Measurements from ENCODE around the gene ARCN1.
A peak's percentile ranks its signal among the peaks of the same experiment; 100 is the strongest.
"Not testable (repeated sequence)": the region's sequence is repeated elsewhere in the genome, so short reads cannot be mapped to it uniquely, and the experiment has no call there.

Gene ARCN1

DNA sequence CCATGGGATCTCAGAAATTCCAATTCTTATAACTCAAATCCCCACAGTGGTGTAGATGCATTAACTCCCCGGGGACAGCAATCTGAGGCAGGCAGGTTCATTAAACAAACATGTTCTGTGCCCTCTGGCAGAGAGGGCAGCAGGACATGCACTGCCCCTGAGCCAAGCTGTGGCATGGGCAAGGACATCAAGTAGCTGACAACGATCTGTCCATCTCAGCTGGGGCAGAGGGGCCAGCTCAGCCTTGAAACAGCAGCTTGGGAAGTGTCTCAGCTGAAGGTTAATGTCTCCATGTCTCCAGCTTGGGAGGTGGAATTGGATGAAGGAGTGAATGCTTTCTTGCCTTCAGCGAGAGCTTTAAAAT lies 27.6 kb upstream of the ARCN1 start:
- DNase-seq = no peak

DNA sequence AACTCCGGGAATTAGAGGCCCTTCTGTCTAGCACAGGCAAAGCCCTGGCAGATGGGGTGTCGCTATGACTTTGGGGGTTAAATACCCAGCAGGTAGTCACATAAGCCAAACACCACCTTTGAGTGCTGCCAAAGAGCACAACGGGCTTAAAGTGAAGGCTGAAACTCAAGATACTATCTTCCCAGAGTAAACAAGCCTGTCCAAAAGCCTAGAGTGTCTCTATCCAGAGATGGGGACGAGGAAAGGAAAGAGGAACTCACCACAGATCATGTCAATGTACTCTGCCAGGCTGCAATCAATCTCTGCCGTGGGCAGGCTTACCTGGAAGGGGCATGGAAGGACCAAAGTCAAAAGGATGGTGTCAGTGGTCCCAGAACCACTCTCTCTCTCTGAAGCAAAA lies 26.7 kb upstream of the ARCN1 start:
- DNase-seq = no peak

DNA sequence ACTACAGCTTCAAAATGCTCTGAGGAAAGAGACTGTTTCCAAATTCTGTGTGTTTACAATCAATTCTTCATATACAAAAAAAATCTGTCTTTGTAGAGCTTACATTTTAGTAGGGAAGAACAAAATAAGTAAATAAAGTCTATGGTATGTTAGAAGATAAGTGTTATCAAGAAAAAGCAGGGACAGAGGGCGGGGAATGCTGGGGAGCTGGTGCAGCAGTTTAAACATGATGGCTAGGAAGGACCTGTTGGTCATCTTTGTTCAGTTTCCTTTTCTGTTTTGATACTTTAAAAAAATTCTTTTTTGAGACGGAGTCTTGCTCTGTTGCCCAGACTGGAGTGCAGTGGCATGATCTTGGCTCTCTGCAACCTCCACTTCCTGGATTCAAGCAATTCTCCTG lies 25.1 kb upstream of the ARCN1 start:
- DNase-seq = no peak

GRCh38 chr11:118552341-118552740 lies 19.9 kb upstream of the ARCN1 start:
- DNase-seq = no peak

- no peak for DNase-seq
These were observed 11.4 kb upstream of the ARCN1 start for GRCh38 chr11:118560806-118561205.

GRCh38 chr11:118565051-118565450 lies 7.2 kb upstream of the ARCN1 start:
- DNase-seq = no peak

- no peak for DNase-seq
These were observed 2.5 kb upstream of the ARCN1 start for GRCh38 chr11:118569670-118570069.

GRCh38 chr11:118570787-118571186 lies 1.4 kb upstream of the ARCN1 start:
- no peak for DNase-seq

GRCh38 chr11:118571701-118572060 lies 528 bp upstream of the ARCN1 start:
- not testable (repeated sequence) for DNase-seq

DNA sequence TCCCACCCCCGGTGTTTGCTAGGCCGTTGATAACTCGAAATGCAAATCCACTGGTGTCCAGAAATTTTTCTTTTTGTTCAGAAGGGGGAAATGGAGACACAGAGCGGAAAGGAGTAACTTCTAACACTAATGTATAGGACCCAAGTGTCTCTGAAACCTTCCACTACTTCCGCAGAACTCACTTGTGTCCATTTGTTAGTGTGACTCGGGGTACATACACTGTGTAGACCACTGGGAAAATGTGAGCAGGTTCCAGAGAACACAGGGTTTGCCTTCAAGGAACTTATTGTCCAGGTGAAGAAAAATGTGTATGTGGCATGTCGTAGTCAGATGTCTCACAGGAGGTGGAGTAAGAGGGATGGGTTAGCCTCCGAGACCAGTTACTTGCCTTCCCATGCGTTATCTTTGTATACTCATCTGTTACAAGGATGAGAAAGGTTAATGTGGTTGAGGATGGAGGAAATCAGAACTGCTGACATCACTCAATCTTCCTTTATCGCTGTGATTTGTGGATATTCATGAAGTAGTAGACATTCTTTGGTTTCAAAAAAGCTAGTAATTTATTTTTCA lies 857 bp downstream of the ARCN1 start:
- peak; percentile 72 for DNase-seq

GRCh38 chr11:118574636-118575035 lies 2.4 kb downstream of the ARCN1 start:
- no peak for DNase-seq

- not testable (repeated sequence) for DNase-seq
These were observed 5.8 kb downstream of the ARCN1 start for GRCh38 chr11:118577995-118578394.

GRCh38 chr11:118581057-118581456 lies 8.8 kb downstream of the ARCN1 start:
- no peak for DNase-seq

- DNase-seq = no peak
These were observed 15.7 kb downstream of the ARCN1 start for GRCh38 chr11:118587952-118588351.

DNA sequence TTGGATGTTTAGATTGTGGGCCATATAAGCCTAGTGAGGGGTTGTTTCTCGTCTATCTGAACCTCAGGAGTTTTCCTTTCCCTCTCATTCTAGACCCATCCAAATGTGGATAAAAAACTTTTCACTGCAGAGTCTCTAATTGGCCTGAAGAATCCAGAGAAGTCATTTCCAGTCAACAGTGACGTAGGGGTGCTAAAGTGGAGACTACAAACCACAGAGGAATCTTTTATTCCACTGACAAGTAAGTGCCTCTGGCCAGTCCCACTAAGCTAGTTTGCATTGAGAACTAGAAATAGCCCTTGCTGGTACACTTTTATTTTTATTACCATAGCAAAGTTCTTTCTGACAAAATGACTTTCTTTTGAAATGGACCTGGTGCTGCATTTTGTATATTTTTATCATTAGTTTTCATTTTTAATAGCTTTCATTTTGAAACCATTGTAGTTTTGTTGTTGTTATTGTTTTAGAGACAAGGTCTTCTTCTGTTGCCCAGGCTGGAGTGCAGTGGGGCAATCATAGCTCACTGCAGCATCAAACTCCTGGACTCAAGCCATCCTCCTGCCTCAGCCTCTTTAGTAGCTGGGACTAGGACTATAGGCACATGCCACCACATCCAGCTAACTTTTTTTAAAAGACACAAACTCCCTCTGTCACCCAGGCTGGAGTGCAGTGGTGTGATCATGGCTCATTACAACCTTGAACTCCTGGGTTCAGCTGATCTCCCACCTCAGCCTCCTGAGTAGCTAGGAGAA lies 20.6 kb downstream of the ARCN1 start:
- DNase-seq = no peak

DNA sequence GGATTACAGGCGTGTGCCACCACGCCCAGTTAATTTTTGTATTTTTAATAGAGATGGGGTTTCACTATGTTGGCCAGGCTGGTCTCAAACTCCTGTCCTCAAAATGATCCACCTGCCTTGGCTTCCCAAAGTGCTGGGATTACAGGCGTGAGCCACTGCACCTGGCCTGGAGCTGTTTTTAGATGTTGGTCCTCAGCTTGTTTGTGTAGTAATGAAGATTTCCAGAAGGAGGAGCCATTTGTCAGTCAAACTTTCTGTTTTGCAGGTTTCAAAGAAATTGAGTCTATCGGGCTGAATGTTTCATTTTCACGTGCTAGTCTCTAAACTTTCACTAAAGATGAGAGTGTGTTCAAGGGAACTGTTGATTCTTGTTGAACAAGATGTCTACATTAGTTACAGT lies 22.8 kb downstream of the ARCN1 start:
- peak; percentile 64 for DNase-seq

DNA sequence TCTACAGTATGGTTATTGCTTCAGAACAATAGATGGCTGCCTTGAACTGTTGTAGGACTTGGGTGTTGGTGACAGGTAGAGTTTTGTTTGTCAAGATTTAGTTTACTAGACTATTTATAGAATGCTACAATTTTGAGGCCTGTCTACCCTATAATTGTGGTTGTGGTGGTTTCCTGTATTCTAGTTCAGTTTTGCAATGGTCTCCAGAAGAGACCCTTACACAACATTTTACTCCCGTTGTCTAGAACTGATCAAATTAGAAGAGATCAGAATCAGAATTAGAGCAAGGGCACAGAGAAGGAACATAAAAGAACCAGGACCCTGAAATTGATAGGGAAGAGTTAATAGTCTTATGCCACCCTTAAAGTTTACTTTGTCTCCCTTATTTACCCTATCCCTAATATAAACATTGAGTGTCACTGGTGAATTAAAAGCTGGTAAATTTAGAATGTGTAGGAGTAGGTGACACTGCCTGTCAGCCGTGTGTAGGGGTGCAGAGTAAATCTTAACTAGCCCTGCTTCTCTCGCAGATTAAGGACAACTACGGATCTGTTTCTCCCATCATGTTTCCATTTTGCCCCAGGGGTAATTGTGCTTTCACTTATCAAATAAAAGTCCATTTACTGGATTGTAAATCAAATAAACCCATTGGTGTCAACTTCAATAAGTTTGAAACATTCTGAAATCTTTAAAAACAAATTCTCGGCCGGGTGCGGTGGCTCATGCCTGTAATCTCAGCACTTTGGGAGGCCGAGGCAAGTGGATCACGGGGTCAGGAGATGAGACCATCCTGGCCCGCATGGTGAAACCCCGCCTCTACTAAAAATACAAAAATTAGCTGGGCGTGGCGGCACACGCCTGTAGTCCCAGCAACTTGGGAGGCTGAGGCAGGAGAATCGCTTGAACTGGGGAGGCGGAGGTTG lies 24.3 kb downstream of the ARCN1 start:
- DNase-seq = no peak

- DNase-seq = no peak
These were observed 25.3 kb downstream of the ARCN1 start for GRCh38 chr11:118597556-118597955.

GRCh38 chr11:118602331-118602730 lies 30.1 kb downstream of the ARCN1 start:
- DNase-seq = no peak

DNA sequence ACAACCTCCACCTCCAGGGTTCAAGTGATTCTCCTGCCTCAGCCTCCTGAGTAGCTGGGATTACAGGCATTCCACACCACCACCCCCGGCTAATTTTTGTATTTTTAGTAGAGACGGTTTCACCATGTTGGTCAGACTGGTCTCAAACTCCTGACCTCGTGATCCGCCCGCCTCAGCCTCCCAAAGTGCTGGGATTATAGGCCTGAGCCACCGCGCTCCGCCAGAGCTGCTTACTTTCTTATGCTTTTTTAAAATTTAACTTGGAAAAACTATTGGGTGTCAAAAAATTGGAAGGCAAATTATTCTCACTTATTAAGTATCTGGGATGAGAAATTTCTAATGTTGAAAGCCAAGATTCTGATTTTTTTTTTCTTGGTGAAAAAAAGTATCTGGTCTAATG lies 31.5 kb downstream of the ARCN1 start:
- DNase-seq = not testable (repeated sequence)

DNA sequence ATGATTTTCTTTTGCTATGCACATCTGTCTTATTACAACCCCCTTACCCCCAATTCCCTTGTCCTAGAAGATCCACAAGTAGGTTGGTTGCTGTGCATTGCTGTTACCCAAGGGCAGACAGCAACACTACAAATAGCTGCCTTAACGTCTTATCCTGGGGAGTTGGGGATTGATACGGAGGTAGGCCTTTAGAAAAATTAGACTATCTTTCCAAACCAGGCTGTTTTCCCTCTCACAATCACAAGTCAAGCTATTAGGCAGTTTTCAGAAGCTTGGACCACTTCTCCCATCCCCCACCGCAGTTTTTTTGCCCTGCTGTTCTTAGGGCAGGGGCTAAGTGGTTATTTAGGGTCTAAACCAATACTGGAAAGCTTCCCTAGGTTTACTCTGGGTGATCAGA lies 32.4 kb downstream of the ARCN1 start:
- no peak for DNase-seq

GRCh38 chr11:118605116-118605867 lies 33.1 kb downstream of the ARCN1 start:
- DNase-seq = no peak

DNA sequence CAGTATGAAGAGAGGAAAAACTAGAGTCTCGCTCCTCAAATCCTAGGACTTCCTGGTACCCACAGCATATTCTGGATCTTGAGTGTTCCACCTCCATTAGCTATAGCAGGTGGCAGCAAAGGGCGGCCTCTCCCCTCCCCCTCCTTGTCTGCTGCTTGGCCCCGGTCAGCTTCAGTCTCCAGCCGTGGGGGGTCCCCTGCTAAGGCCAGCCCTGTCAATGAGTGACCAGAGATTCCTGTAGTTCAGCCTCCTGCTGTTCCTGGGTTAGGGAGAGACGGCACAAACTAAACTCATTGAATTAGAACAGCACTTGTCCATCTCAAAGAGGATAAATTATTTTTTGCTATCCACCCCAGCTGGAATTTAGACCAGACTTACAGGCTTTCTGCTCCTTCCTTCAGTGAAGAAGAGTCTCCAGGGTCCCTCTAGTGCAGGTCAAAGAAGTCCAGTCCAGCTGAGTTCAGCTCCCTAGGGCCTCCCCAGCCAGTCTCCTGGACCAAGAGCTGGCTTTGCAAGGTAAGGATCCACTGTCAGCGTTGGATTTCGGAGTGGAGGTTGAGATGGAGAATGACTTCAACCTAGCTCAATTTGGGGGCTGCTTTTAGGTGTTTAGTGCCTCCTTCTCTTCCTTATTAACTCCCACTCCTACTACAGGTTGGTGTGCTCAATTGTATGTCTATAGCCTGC lies 34.1 kb downstream of the ARCN1 start:
- no peak for DNase-seq

Measured in activated CD4-positive, alpha-beta T cell treated with anti-CD3 and anti-CD28 coated beads, Interleukin-2, amount 50 U/mL, for 16 hours (primary cell).